ENCODE data around the gene BNC2.
"Not testable (repeated sequence)": the region's sequence is repeated elsewhere in the genome, so short reads cannot be mapped to it uniquely, and the experiment has no call there.

The BNC2 gene

GRCh38 chr9:16480584-16480983, 389.9 kb downstream of the BNC2 start:
- not testable (repeated sequence) for DNase-seq

GRCh38 chr9:16475996-16476395, 394.5 kb downstream of the BNC2 start:
- DNase-seq: no peak

GRCh38 chr9:16475257-16475656, 395.2 kb downstream of the BNC2 start:
- peak; percentile 32 for DNase-seq

GRCh38 chr9:16469184-16469583, 401.3 kb downstream of the BNC2 start:
- DNase-seq: no peak

GRCh38 chr9:16461851-16462250, 408.6 kb downstream of the BNC2 start:
- DNase-seq: no peak

- DNase-seq: no peak
Measured at GRCh38 chr9:16461137-16461840, 409.2 kb downstream of the BNC2 start.

GRCh38 chr9:16460696-16461095, 409.8 kb downstream of the BNC2 start:
- no peak for DNase-seq

GRCh38 chr9:16459421-16460148, 410.9 kb downstream of the BNC2 start:
- peak; percentile 64 for DNase-seq

GRCh38 chr9:16458696-16459420, 411.6 kb downstream of the BNC2 start:
- DNase-seq: peak; percentile 98

- DNase-seq: no peak
Measured at GRCh38 chr9:16455842-16456241, 414.6 kb downstream of the BNC2 start.

GRCh38 chr9:16453390-16453789, 417.1 kb downstream of the BNC2 start:
- no peak for DNase-seq

- DNase-seq: no peak
Measured at GRCh38 chr9:16450578-16450977, 419.9 kb downstream of the BNC2 start.

- no peak for DNase-seq
Measured at GRCh38 chr9:16450043-16450442, 420.4 kb downstream of the BNC2 start.

- no peak for DNase-seq
Measured at GRCh38 chr9:16449076-16449730, 421.3 kb downstream of the BNC2 start.

- no peak for DNase-seq
Measured at GRCh38 chr9:16447946-16448345, 422.5 kb downstream of the BNC2 start.

GRCh38 chr9:16446636-16447035, 423.8 kb downstream of the BNC2 start:
- DNase-seq: no peak

GRCh38 chr9:16445141-16445920, 425.1 kb downstream of the BNC2 start:
- peak; percentile 41 for DNase-seq

- no peak for DNase-seq
Measured at GRCh38 chr9:16442622-16443021, 427.8 kb downstream of the BNC2 start.

GRCh38 chr9:16441791-16442190, 428.7 kb downstream of the BNC2 start:
- no peak for DNase-seq

GRCh38 chr9:16438831-16439230, 431.6 kb downstream of the BNC2 start:
- DNase-seq: not testable (repeated sequence)

GRCh38 chr9:16436545-16436944, 433.9 kb downstream of the BNC2 start:
- DNase-seq: no peak

- no peak for DNase-seq
Measured at GRCh38 chr9:16434526-16434925, 435.9 kb downstream of the BNC2 start.

All from DMS153 (cell line).